GM23248 (cell line): Measurements from ENCODE around the gene CTAGE9.

ENCODE experiments used
- EZH2 ChIP-seq: fragments of 200-600 bp; sonication (generic); IDR thresholded peaks from 2 replicates; pipeline ENCODE4 v1.6.1; 2018; ENCODE audit warnings: antibody characterized with exemption, mild to moderate bottlenecking; ENCODE audit not compliant: insufficient read depth, poor library complexity, severe bottlenecking
- EZH2phosphoT487 ChIP-seq: fragments of 200-600 bp; sonication (generic); IDR thresholded peaks from 2 replicates; pipeline ENCODE4 v1.6.1; 2018; ENCODE audit warnings: antibody characterized with exemption, moderate library complexity, mild to moderate bottlenecking, low read depth; ENCODE audit not compliant: insufficient read depth

- TF ChIP-seq EZH2phosphoT487 (no peak), EZH2 (no peak)
Measured at GRCh38 chr6:131680868-131681267, 29.9 kb downstream of the CTAGE9 start.
